GM19463 (cell line): ENCODE measurements around the gene CD300A.

Experiments used
- ATAC-seq: cut with Tn5 transposase; IDR thresholded peaks from one replicate; pipeline ENCODE4 v1.9.1; 2021; ENCODE audit warnings: mild to moderate bottlenecking, moderate library complexity; ENCODE audit not compliant: unreplicated experiment

CD300A gene

DNA sequence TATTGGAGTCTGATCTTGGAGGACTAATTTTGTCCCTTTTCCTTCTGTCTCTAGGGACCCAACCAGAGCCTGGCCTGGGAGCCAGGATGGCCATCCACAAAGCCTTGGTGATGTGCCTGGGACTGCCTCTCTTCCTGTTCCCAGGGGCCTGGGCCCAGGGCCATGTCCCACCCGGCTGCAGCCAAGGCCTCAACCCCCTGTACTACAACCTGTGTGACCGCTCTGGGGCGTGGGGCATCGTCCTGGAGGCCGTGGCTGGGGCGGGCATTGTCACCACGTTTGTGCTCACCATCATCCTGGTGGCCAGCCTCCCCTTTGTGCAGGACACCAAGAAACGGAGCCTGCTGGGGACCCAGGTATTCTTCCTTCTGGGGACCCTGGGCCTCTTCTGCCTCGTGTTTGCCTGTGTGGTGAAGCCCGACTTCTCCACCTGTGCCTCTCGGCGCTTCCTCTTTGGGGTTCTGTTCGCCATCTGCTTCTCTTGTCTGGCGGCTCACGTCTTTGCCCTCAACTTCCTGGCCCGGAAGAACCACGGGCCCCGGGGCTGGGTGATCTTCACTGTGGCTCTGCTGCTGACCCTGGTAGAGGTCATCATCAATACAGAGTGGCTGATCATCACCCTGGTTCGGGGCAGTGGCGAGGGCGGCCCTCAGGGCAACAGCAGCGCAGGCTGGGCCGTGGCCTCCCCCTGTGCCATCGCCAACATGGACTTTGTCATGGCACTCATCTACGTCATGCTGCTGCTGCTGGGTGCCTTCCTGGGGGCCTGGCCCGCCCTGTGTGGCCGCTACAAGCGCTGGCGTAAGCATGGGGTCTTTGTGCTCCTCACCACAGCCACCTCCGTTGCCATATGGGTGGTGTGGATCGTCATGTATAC lies 26.5 kb upstream of the CD300A start:
- no peak for ATAC-seq

DNA sequence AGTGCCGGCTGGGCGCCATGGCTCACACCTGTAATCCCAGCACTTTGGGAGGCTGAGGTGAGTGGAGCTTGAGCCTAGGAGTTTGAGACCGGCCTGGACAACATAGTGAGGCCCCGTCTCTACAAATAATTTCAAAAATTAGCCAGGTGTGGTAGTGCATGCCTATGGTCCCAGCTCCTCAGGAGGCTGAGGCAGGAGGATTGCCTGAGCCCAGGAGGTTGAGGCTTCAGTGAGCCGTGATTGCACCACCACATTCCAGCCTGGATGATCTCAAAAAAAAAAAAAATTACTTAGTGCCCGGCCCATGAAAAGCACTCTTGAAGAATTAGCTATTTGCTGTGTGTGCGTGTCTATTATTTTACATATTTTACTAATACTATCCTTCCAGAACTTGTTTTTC lies 24.9 kb upstream of the CD300A start:
- ATAC-seq: no peak

DNA sequence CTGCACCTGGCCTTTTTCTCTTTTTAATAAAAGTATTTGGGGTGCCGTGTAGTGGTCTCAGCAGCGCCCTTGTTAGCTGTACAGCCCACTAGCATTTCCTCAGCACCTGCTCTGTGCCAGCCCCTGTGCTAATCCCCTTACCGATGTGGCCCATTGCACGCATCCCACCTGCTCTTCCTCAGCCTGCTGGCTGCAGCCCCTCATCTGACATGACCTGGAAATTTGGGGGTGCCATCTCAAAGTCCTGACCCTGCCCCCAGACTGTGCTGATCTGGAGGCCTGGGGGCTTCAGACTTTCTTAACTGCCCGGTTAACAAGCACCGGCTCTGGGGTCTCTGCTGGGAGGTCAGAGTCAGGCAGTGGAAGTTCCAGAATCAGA lies 24.2 kb upstream of the CD300A start:
- ATAC-seq: no peak

DNA sequence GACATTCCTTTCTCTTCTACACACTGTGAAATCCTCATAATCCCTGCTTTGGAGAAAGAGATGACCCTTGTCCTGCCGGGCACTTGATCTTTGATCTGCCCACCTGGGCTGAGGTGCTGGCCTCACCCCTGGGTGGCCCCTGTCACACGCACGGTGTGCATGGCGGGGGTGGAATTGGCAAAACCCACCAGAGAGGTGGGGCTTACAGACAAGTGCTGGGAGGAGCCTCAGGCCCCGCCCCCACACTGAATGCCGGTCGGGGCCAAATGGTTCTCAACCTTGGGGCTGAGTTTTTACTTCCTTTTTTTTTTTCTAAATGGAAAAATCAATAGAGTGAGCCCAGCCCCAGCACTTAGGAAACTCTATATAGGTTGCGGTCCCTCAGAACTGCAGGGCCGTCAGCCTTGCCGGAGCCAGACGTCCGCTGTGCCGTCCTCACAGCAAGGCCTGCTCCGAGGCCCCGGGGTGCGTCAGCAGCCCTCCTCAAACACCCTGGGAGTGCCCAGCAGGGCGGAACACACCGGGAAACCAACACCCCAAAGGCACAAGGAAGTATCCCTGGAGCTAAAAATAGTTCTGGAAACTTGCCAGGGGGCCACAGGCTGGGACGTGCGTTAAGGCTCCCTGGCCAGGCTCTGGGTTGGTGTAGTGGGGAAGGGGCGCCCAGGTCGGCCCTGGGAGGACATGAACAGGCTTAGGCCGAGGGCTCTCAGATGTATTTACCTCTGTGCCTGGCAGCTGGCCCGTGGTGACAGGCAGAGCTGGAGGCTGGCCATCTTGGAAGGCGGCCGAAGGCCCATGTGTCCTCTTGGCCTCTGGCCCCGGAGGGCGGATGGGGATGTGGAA lies 23.5 kb upstream of the CD300A start:
- ATAC-seq: peak; percentile 60

DNA sequence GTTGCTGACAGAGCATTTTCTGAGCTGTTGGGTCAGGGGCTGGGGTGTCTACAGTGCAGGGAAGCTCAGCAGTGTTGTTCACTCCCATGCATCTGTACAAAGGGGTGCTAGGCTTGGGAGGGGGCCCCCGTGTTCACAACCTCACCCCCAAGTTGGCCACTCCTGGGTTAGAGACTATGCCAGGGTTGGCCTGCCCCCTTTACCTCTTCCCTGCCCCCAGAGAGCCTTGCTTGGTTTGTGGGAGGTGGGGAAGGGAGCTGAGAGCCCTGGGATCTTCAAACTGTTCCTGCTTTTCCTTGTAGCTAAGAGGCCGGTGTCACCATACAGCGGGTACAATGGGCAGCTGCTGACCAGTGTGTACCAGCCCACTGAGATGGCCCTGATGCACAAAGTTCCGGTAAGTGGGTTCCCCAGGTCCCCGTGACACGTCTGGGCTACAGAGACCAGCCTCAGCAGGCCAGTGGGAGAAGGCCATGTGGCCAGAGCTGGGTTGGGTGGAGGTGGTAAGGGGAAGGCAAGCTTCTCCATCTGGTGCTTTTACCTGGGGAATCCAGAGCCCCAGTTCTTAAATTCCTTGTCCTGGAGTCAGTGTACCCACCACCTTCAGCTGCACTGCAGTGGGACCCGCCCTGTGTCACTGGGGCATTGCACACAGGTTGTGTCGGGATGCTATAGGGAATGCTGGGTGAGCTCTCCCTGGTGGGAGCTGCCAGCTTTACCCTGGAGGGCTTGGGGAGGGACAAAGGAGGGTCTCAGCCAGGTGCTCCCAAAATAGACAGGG lies 22.7 kb upstream of the CD300A start:
- no peak for ATAC-seq

DNA sequence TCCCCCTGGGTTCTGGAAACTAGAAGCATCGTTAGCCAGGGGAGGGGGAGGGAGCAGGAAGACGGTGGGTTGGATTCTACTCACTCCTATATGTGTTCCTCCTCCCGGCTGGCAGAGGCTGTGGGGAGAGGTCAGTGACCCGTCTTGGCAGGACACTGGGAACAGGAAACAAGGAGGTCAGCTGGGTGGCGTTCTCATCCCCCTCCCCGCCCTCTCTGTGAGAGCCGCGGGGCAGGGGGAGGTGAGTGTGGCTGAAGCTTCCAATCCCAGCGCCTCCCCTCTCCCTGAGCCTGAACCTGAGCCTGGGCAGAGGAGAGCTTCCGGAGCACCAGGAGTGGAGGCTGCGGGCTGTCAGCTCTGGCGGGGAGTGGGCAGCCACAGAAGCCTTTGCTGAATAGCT lies 22.0 kb upstream of the CD300A start:
- ATAC-seq: no peak

DNA sequence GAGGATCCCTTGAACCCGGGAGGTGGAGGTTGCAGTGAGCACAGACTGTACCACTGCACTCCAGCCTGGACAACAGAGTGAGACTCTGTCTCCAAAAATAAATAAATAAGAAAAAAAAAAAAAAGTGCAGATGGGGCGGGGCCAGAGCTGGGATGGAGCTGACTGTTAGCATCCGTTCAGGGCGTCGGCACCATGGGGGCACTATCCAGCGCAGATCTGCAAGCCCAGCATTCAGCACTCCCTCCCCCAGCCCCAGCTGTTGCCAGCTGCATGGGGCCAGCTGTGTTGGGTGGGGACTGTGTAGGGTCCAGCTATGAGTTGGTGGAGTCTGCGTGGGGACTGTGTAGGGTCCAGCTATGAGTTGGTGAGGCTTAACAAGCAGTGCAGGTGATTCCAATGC lies 21.3 kb upstream of the CD300A start:
- no peak for ATAC-seq

DNA sequence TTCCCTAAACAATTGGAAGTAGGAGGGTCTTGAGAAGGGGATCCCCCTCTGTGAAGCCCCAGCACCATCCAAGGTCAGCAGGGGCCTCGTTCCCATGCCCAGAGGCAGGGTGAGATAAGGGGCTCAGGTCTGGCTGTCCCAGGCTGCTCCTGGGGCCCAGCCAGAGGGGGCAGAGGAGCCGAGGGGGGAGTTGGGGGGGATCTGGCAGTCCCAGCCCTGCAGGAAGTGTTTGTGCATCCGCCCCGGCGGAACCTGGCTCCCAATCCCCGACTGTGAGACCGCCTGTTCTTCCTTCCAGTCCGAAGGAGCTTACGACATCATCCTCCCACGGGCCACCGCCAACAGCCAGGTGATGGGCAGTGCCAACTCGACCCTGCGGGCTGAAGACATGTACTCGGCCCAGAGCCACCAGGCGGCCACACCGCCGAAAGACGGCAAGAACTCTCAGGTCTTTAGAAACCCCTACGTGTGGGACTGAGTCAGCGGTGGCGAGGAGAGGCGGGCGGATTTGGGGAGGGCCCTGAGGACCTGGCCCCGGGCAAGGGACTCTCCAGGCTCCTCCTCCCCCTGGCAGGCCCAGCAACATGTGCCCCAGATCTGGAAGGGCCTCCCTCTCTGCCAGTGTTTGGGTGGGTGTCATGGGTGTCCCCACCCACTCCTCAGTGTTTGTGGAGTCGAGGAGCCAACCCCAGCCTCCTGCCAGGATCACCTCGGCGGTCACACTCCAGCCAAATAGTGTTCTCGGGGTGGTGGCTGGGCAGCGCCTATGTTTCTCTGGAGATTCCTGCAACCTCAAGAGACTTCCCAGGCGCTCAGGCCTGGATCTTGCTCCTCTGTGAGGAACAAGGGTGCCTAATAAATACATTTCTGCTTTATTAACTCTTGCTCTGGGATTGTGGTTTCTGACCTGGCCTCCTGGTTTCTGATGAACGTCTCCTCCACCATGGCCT lies 19.6 kb upstream of the CD300A start:
- peak; percentile 54 for ATAC-seq

DNA sequence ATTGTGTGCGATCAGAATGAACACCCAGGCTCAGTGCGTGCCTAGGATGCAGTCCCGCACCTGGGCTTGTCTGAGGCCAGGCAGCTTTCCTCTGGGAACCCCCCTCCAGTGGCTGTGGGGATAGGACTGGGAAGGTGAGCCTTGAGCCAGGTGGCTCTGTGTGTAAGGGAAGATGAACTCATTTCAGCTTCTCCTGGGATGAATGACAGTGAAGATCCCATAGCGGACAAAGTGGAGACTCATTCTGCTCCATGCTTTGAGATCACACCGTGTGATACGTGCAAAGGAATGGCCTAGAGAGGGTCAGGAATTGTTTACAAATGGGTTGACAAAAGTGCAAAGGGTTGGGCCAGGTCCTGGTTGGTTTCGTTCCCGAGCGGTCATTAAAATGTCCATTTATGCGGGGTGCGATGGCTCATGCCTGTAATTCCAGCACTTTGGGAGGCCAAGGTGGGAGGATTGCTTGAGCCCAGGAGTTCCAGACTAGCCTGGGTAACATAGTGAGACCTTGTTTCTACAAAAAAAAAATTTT lies 18.7 kb upstream of the CD300A start:
- no peak for ATAC-seq

DNA sequence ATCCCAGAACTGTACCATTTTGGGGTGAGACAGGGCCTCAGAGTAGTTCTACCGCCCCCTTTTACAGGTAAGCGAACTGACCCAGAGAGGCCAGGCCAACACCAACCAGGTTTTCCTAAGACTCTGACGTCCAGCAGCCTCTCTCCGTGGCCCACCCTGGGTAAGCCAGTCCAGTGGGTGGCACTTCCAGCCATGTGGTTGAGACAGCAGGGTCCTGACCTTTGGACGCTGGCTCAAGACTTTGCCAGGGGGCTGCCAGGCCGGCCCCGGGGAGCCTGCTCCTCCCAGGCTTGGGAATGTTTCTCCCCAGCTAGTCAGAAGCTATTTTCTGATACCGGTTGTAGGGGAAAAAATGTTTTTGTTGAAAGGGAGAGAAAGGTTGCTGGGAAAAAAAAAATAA lies 17.7 kb upstream of the CD300A start:
- no peak for ATAC-seq

DNA sequence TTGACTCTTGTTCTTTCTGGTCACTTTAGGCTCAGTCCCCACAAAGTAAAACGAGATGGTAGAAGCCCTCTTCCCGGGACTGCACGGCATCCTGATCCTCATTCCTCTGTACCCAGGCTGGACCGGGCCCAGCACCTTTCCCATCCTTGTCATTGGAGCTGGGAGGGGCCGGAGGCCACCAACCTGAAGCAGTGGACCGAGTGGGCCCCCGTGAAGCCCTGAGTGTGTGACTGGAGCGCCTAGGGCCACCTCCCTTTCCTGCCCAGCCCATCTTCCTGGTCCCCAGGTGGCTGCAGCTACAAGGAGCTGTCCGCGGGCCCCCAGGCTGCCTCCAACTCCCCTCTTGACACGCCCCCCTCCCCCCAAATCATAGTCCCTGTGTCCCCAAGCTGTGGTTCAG lies 17.1 kb upstream of the CD300A start:
- no peak for ATAC-seq

DNA sequence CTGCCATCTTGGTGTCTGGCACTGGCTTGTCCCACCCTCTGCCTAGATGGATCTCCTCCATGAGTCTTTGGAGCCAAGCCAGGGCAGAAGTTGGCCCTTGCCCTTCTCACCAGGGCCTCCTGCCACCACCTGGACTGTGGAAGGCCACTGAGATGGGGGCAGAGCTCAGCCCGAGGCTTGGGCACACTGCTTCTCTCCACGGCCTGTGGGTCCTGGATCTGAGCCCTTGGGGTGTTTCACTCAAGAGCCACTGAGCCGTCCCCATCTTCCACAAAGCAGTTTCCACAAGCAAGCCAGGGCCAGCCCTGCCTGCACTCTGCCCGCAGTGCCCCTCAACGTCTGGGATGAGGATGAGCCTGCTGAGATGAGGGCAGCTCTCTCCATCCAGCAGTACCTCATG lies 16.7 kb upstream of the CD300A start:
- ATAC-seq: no peak

DNA sequence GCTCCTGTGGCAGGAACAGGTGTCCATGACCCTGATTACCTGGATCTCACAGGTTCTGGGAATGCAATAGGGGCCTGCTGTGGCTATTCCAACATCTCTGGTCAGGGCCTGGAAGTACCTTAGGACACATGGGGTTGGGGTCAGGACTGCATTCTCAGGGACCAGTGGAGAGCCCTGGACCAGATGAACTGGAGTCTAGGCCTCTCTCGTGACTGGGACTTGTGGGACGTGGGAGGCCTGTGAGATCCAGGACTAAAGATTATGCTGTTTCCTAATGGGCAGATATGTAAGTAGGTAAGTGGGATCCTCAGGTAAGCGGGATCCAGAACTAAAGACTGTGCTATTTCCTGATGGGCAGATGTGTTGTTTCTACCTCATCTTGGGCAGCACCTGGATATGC lies 16.2 kb upstream of the CD300A start:
- no peak for ATAC-seq

DNA sequence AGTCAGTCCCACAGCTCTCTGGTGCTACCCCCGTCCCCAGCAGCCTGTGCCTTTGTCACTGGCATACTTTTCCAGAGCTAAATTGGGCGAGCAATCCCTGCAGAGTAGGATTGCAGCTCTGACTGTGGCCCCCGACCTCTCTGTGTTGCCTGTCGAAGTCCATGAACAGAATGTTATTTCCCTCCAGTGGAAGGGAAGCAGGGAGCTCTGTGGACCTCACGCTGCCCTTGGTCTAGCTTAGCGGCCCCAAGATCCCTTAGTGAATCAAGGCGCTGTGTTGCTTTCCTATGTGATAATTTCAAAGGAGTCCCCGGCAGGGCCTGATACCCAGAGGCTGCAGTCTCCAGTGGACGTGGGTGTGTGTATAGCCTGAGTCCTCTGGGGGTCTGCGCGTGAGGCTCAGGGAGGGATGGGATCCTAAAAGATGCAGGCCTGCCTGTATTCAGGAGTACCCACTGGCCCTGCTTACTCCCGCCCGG lies 15.5 kb upstream of the CD300A start:
- ATAC-seq: no peak

DNA sequence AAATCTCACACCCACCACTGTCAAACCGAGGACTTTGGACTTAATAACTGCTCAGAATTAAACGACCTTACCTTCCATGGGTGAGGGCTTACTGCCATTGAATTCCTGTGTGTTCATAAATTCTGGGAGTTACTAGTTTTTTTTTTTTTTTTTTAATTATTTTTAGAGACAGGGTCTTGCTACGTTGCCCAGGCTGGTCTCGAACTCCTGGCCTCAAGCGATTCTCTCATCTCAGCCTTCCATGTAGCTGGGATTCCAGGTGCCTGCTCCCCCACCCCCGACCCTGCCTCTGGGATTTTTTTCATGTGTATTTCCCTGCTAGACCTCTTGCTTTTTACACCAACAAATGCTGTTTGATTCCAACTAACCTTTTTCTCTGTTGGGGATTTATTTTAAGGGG lies 14.9 kb upstream of the CD300A start:
- no peak for ATAC-seq

DNA sequence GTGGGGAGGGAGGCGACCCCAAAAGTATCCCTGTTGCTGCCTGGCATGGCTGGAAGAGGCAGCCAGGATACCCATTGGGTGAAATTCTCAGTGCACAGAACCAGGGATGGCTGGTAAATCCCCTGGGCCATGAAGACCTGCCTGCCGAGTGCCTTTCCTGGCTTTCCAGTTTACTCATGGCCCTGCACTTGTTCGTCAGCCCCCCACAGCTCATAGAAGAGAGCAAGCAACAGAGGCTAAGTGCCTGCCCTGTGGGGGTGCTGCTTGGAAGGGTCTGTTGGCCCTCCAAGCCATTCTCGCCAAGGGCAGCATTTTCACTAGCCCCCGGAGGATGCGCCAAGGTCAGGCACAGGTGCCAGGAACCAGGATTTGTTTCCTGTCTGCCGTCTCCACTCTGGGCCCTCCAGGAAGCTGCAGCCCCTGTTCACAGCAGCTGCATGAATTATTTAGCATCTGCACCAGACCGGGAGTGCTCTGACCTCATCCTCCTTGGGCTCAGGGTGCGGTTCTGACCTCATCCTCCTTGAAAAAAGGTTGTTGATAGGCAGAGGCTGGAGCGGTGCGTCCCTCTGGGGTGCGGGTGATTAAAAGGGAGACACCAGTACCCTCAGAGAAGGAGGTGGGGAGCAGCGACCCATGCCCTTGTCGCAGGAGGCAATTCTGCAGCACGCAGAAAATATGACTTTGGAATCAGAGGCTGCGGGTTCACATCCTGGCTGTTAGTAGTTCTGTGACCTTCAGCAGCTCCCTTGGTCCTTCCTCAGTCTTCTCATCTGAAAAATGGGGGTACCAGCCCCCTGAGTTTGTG lies 14.2 kb upstream of the CD300A start:
- no peak for ATAC-seq

DNA sequence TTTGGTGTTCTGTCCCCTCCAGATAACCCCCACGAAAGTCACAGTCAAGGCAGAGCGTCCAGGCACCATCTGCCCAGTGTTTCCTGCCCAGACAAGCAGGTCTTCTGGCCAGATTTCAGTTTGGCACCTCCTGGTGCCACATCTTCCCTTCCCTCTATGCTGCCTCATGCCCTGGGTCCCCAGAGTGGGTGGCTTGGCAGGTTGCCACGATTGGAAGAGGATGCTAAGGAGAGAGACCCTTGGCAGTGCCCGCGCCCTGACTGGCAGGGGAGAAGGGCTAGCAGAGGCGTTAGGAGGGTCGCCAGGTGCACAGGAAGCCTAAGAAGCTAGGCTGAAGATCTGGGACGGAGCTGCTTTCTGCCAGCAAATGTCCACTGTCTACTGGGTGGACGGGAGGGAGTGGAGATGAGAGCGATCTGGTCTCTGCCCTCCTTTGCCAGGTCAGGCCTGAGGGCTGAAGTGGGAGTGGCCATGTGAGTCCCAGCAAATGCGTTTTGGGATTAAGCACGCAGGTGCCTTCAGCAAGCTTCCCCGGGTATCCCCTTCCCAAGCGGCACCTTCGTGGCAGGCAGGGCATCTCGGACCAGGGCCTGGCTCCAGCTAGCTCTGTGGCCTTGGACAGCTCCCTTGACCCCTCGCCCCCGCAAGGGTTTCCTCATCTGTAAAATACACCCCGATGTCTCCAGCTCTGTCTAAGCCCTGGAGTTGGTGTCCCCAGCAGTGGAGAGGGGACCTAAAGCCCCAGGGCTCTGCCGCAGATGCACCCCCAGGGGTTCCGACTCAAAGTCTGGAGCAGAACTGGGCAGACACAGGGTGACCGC lies 13.4 kb upstream of the CD300A start:
- no peak for ATAC-seq

DNA sequence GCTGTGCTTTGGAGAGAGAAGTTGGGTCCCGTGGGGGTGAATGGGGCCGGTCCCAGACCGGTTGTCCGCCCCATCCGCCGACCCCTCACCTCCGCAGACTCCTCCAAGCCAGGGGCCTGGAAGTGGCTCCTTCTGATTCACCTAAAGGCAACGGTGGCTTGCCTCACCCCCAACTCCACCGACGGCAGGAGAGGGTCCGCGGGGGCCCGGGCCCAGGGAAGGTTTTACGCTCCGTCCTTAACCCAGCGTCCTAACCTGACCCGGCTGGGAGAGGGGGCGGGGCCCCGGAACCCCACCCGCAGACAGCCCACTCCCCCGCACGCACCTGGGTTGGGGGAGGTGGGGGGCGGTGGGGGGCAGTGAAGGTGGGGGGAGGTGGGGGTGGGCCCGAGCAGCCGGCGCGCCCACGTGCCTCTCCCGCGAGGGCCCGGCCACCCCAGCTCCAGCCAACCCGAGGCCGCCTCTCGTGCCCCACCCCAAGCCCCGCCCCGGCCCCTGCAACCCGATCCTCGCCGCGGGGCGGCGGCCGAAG lies 12.7 kb upstream of the CD300A start:
- ATAC-seq: peak; percentile 16
